T-helper 1 cell treated with Interleukin-12 subunit alpha and Interleukin-12 subunit beta and Interleukin-4 antibody, amounts not matched to agents 30 ng/mL and 1 ng/mL, for 36 hours (primary cell): Measurements from ENCODE around the gene ANKHD1. TPM values are rescaled to one million over a fixed set of nuclear protein-coding genes. Genes with fewer than 3 reads are reported as not detected.
"Not testable (repeated sequence)": the region's sequence is repeated elsewhere in the genome, so short reads cannot be mapped to it uniquely, and the experiment has no call there.

Experiments used
- intact Hi-C: fragments of 100-400 bp; cut with micrococcal nuclease; formaldehyde crosslinking; loops from one replicate; pipeline ENCODE4 v1.15.1; 2024
- total RNA-seq: library from RNA; stranded (reverse); gene quantifications from 2 replicates; pipeline ENCODE4 v1.2.3, GENCODE V29; 2022

The ANKHD1 gene
- total RNA-seq, 1 donor from 2014 or later = 165 TPM

GRCh38 chr5:140574165-140574564 is 172.5 kb downstream of the ANKHD1 start:
- intact Hi-C loops = no loop called here

GRCh38 chr5:140575309-140575708 is 173.7 kb downstream of the ANKHD1 start:
- intact Hi-C loops = no loop called here

- intact Hi-C loops = no loop called here
Measured at GRCh38 chr5:140576776-140577201, 175.2 kb downstream of the ANKHD1 start.

GRCh38 chr5:140579188-140579747 is 177.6 kb downstream of the ANKHD1 start:
- intact Hi-C loops = not testable (repeated sequence)

GRCh38 chr5:140587495-140587894 is 185.9 kb downstream of the ANKHD1 start:
- intact Hi-C loops = no loop called here

GRCh38 chr5:140588311-140589070 is 186.9 kb downstream of the ANKHD1 start:
- intact Hi-C loops = no loop called here

Other genes starting within 250 kb of the ANKHD1 start
- gene CYSTM1, start 226.6 kb upstream of the ANKHD1 start, total RNA-seq = 14.8 and 15.2 TPM in 2 replicates
- gene PFDN1, start 98.7 kb upstream of the ANKHD1 start, total RNA-seq = 56.7 and 57.5 TPM in 2 replicates
- 39.1 and 42.2 TPM in 2 replicates for gene HBEGF, start 55.2 kb upstream of the ANKHD1 start, total RNA-seq
- gene SLC4A9, start 41.6 kb upstream of the ANKHD1 start, total RNA-seq = 0.10 and 0.29 TPM in 2 replicates
- gene EIF4EBP3, start 145.8 kb downstream of the ANKHD1 start, total RNA-seq = 9.4 and 10.3 TPM in 2 replicates
- gene SRA1, start 155.6 kb downstream of the ANKHD1 start, total RNA-seq = 45.2 and 47.9 TPM in 2 replicates
- 26.5 and 28.4 TPM in 2 replicates for gene APBB3, start 162.8 kb downstream of the ANKHD1 start, total RNA-seq
- 87.0 and 96.5 TPM in 2 replicates for gene SLC35A4, start 163.0 kb downstream of the ANKHD1 start, total RNA-seq
- 0.51 and 0.56 TPM in 2 replicates for gene CD14, start 231.3 kb downstream of the ANKHD1 start, total RNA-seq
- gene TMCO6, start 237.6 kb downstream of the ANKHD1 start, total RNA-seq = 25.6 and 28.6 TPM in 2 replicates
- gene NDUFA2, start 245.8 kb downstream of the ANKHD1 start, total RNA-seq = 67.9 and 72.9 TPM in 2 replicates
- gene IK, start 246.0 kb downstream of the ANKHD1 start, total RNA-seq = 117 and 120 TPM in 2 replicates